GM15510 (cell line): ENCODE data around the gene TSHZ1.

Source experiments
- POLR2A ChIP-seq: IDR thresholded peaks from 3 replicates; pipeline ENCODE4 v1.6.1; 2011; ENCODE audit warnings: borderline replicate concordance; ENCODE audit not compliant: insufficient read length; ENCODE audit errors: extremely low read depth

Gene TSHZ1

GRCh38 chr18:75176849-75177248, 33.7 kb upstream of the TSHZ1 start:
- TF ChIP-seq POLR2A: no peak

- no peak for TF ChIP-seq POLR2A
Observed at GRCh38 chr18:75178376-75178775, 32.2 kb upstream of the TSHZ1 start.

GRCh38 chr18:75179819-75180600, 30.6 kb upstream of the TSHZ1 start:
- TF ChIP-seq POLR2A: no peak

- no peak for TF ChIP-seq POLR2A
Observed at GRCh38 chr18:75183524-75183923, 27.1 kb upstream of the TSHZ1 start.

- TF ChIP-seq POLR2A: no peak
Observed at GRCh38 chr18:75183973-75184493, 26.6 kb upstream of the TSHZ1 start.

GRCh38 chr18:75185460-75185859, 25.1 kb upstream of the TSHZ1 start:
- no peak for TF ChIP-seq POLR2A

GRCh38 chr18:75189696-75190095, 20.9 kb upstream of the TSHZ1 start:
- no peak for TF ChIP-seq POLR2A

GRCh38 chr18:75192899-75193298, 17.7 kb upstream of the TSHZ1 start:
- TF ChIP-seq POLR2A: no peak

GRCh38 chr18:75198036-75198435, 12.6 kb upstream of the TSHZ1 start:
- no peak for TF ChIP-seq POLR2A

- TF ChIP-seq POLR2A: no peak
Observed at GRCh38 chr18:75199327-75199726, 11.3 kb upstream of the TSHZ1 start.

- TF ChIP-seq POLR2A: no peak
Observed at GRCh38 chr18:75200071-75200470, 10.5 kb upstream of the TSHZ1 start.

- no peak for TF ChIP-seq POLR2A
Observed at GRCh38 chr18:75200605-75201280, 9.9 kb upstream of the TSHZ1 start.

- TF ChIP-seq POLR2A: no peak
Observed at GRCh38 chr18:75201282-75202270, 9.0 kb upstream of the TSHZ1 start.

- no peak for TF ChIP-seq POLR2A
Observed at GRCh38 chr18:75202696-75203365, 7.8 kb upstream of the TSHZ1 start.

GRCh38 chr18:75203416-75204268, 7.0 kb upstream of the TSHZ1 start:
- no peak for TF ChIP-seq POLR2A
